H1 (cell line): ENCODE measurements around the gene DPYD. TPM values are rescaled to one million over a fixed set of nuclear protein-coding genes. Genes with fewer than 3 reads are reported as not detected.

Source experiments
- CTCF ChIA-PET: fragments of 300-600 bp; sonication (Branson Sonifier 250); formaldehyde crosslinking; loops from one replicate; lab custom pipeline; 2021; ENCODE audit not compliant: partially characterized antibody; lab: Charles Lee
- POLR2A ChIA-PET: fragments of 300-600 bp; sonication (Branson Sonifier 250); formaldehyde crosslinking; loops from one replicate; lab custom pipeline; 2021; ENCODE audit warnings: inconsistent platforms; ENCODE audit not compliant: partially characterized antibody; lab: Charles Lee
- DNase-seq, 2 experiments: peaks; one replicate each; pipeline versions ENCODE4 v3.0.0 to v3.0.0-alpha.2; 2010 to 2022; ENCODE audit warnings: low spot score in 2 of 2, low read depth in 1 of 2, mixed read lengths in 1 of 2
- FAIRE-seq: peaks from 2 replicates; lab custom pipeline; 2011; peaks lifted over from hg19 to GRCh38; lab: Jason Lieb, UNC
- H2AFZ ChIP-seq: 2 replicates; pipeline ENCODE4 v1.8.1; 2012; ENCODE audit warnings: low read length, inconsistent platforms
- H2AK5ac ChIP-seq: 2 replicates; pipeline ENCODE4 v1.6.1; 2013; ENCODE audit warnings: low read depth, low read length
- H2BK120ac ChIP-seq: replicated peaks from 2 replicates; pipeline ENCODE3; 2013; ENCODE audit warnings: low read depth, low read length, inconsistent platforms
- H2BK12ac ChIP-seq: 2 replicates; pipeline ENCODE4 v1.6.1; 2013; ENCODE audit warnings: low read depth, low read length
- H2BK15ac ChIP-seq: 2 replicates; pipeline ENCODE4 v1.6.1; 2013; ENCODE audit warnings: low read length
- H2BK20ac ChIP-seq: 2 replicates; pipeline ENCODE4 v1.6.1; 2013; ENCODE audit warnings: low read length
- H2BK5ac ChIP-seq: 2 replicates; pipeline ENCODE4 v1.6.1; 2013; ENCODE audit warnings: low read depth, low read length
- H3K14ac ChIP-seq: 2 replicates; pipeline ENCODE4 v1.6.1; 2013; ENCODE audit warnings: inconsistent platforms; ENCODE audit not compliant: insufficient read length
- H3K18ac ChIP-seq: 2 replicates; pipeline ENCODE4 v1.6.1; 2013; ENCODE audit warnings: low read length; ENCODE audit errors: extremely low read depth
- H3K23ac ChIP-seq: 2 replicates; pipeline ENCODE4 v1.6.1; 2013; ENCODE audit warnings: inconsistent platforms; ENCODE audit not compliant: insufficient read length
- H3K23me2 ChIP-seq: 2 replicates; pipeline ENCODE4 v1.6.1; 2013; ENCODE audit warnings: low read depth, low read length
- H3K27ac ChIP-seq: 2 replicates; pipeline ENCODE4 v1.6.1; 2011; ENCODE audit warnings: low read depth, low read length, inconsistent platforms
- H3K27me3 ChIP-seq, 4 experiments: replicated peaks in 1 of 4; 1 replicate in 1 of 4; 2 replicates in 3 of 4; pipeline versions ENCODE4 v1.6.1 to v1.8.1; 2011 to 2013; ENCODE audit warnings: low read length in 3 of 4, mild to moderate bottlenecking in 3 of 4, inconsistent platforms in 2 of 4, mixed read lengths in 2 of 4, moderate library complexity in 1 of 4; ENCODE audit not compliant: control insufficient read depth in 3 of 4, insufficient read depth in 3 of 4; ENCODE audit errors: extremely low read depth in 1 of 4
- H3K36me3 ChIP-seq, 4 experiments: 2 replicates each; pipeline versions ENCODE4 v1.6.1 to v1.8.1; 2011 to 2013; ENCODE audit warnings: mild to moderate bottlenecking in 4 of 4, low read length in 3 of 4, moderate library complexity in 2 of 4, control low read depth in 1 of 4, inconsistent platforms in 1 of 4; ENCODE audit not compliant: insufficient read depth in 4 of 4, control insufficient read depth in 2 of 4
- H3K4ac ChIP-seq: replicated peaks from 2 replicates; pipeline ENCODE3; 2013; ENCODE audit warnings: low read length, low read depth, mixed read lengths, inconsistent platforms; ENCODE audit not compliant: insufficient read length
- H3K4me1 ChIP-seq, 4 experiments: replicated peaks in 1 of 4; 1 replicate in 1 of 4; 2 replicates in 3 of 4; pipeline versions ENCODE4 v1.6.1 to v1.8.1; 2011 to 2013; ENCODE audit warnings: low read length in 3 of 4, inconsistent platforms in 2 of 4, mixed read lengths in 1 of 4; ENCODE audit not compliant: insufficient read depth in 4 of 4, control insufficient read depth in 3 of 4
- H3K4me2 ChIP-seq, 2 experiments: 2 replicates each; pipeline versions ENCODE4 v1.6.1 to v1.8.1; 2011 to 2013; ENCODE audit warnings: low read depth in 2 of 2, low read length in 2 of 2, control low read depth in 1 of 2, inconsistent platforms in 1 of 2, mild to moderate bottlenecking in 1 of 2; ENCODE audit not compliant: insufficient read depth in 1 of 2
- H3K4me3 ChIP-seq, 4 experiments: fragments of 200-600, 300-600 bp in 1 of 4; sonication (generic), shearing (Covaris generic), sonication (Bioruptor Twin) in 1 of 4; 2 replicates each; pipeline versions ENCODE4 v1.5.1 to v1.8.1; 2011 to 2016; ENCODE audit warnings: low read length in 4 of 4, low read depth in 3 of 4, control low read depth in 2 of 4, inconsistent platforms in 2 of 4, mild to moderate bottlenecking in 2 of 4, mixed read lengths in 1 of 4, moderate library complexity in 1 of 4; ENCODE audit not compliant: insufficient read depth in 2 of 4; ENCODE audit errors: extremely low read depth in 1 of 4
- H3K56ac ChIP-seq: replicated peaks from 2 replicates; pipeline ENCODE3; 2013; ENCODE audit warnings: low read depth, mild to moderate bottlenecking, mixed read lengths, low read length, inconsistent platforms; ENCODE audit not compliant: insufficient read length
- H3K79me1 ChIP-seq: 2 replicates; pipeline ENCODE4 v1.6.1; 2013; ENCODE audit warnings: low read depth, low read length, control low read depth
- H3K79me2 ChIP-seq, 2 experiments: 2 replicates each; pipeline versions ENCODE4 v1.6.1 to v1.8.1; 2012 to 2013; ENCODE audit warnings: low read length in 2 of 2, mild to moderate bottlenecking in 2 of 2, inconsistent platforms in 1 of 2; ENCODE audit not compliant: insufficient read depth in 2 of 2, control insufficient read depth in 1 of 2
- H3K9ac ChIP-seq, 4 experiments: replicated peaks in 1 of 4; 1 replicate in 1 of 4; 2 replicates in 3 of 4; pipeline versions ENCODE4 v1.6.1 to v1.8.1; 2011 to 2013; ENCODE audit warnings: low read depth in 3 of 4, low read length in 3 of 4, control low read depth in 2 of 4, mild to moderate bottlenecking in 2 of 4, moderate library complexity in 2 of 4, inconsistent platforms in 1 of 4; ENCODE audit errors: extremely low read depth in 1 of 4
- H3K9me3 ChIP-seq, 2 experiments: 2 replicates each; pipeline versions ENCODE4 v1.6.1 to v1.8.1; 2012 to 2013; ENCODE audit warnings: mild to moderate bottlenecking in 2 of 2, moderate library complexity in 2 of 2, control low read depth in 1 of 2, inconsistent platforms in 1 of 2, low read depth in 1 of 2, low read length in 1 of 2, mixed read lengths in 1 of 2; ENCODE audit not compliant: insufficient read depth in 2 of 2
- H4K20me1 ChIP-seq, 2 experiments: replicated peaks in 1 of 2; 2 replicates each; pipeline versions ENCODE3 to v1.8.1; 2011 to 2013; ENCODE audit warnings: inconsistent platforms in 2 of 2, low read length in 2 of 2, mild to moderate bottlenecking in 1 of 2; ENCODE audit not compliant: insufficient read depth in 2 of 2, control insufficient read depth in 1 of 2
- H4K5ac ChIP-seq: 2 replicates; pipeline ENCODE4 v1.6.1; 2013; ENCODE audit warnings: low read length, low read depth, mixed read lengths, inconsistent platforms; ENCODE audit not compliant: insufficient read length
- H4K8ac ChIP-seq: 2 replicates; pipeline ENCODE4 v1.8.0; 2013; ENCODE audit warnings: mild to moderate bottlenecking, moderate library complexity, low read length, inconsistent platforms; ENCODE audit not compliant: insufficient read depth; ENCODE audit errors: extremely low read depth
- H4K91ac ChIP-seq: replicated peaks from 2 replicates; pipeline ENCODE3; 2013; ENCODE audit warnings: low read length, mixed read lengths, inconsistent platforms; ENCODE audit not compliant: insufficient read length
- CTCF ChIP-seq, 3 experiments: IDR thresholded peaks; 1 replicate in 2 of 3; 2 replicates in 1 of 3; pipeline versions ENCODE4 v1.5.1 to v1.6.1; 2011; ENCODE audit warnings: low read length in 3 of 3, mild to moderate bottlenecking in 3 of 3, inconsistent platforms in 2 of 3, low read depth in 1 of 3, moderate library complexity in 1 of 3; ENCODE audit not compliant: insufficient read depth in 1 of 3; ENCODE audit errors: control extremely low read depth in 1 of 3
- KDM4A ChIP-seq: IDR thresholded peaks from one replicate; pipeline ENCODE4 v1.7.1; 2012; ENCODE audit warnings: low read depth, mild to moderate bottlenecking, moderate library complexity, low read length, inconsistent platforms; ENCODE audit not compliant: severe bottlenecking
- KDM5A ChIP-seq: fragments of 200-600 bp; IDR thresholded peaks from 2 replicates; pipeline ENCODE4 v1.7.1; 2012; ENCODE audit warnings: mild to moderate bottlenecking, low read length, inconsistent platforms, mixed read lengths
- MAX ChIP-seq: IDR thresholded peaks from 2 replicates; pipeline ENCODE4 v1.6.1; 2012; ENCODE audit warnings: inconsistent platforms
- POU5F1 ChIP-seq: IDR thresholded peaks from 2 replicates; pipeline ENCODE4 v1.6.1; 2011; ENCODE audit warnings: low read depth, mild to moderate bottlenecking, low read length, moderate library complexity
- RAD21 ChIP-seq, 2 experiments: IDR thresholded peaks in 1 of 2; conservative IDR thresholded peaks in 1 of 2; 2 replicates each; pipeline ENCODE4 v1.6.1; 2011; ENCODE audit warnings: low read depth in 2 of 2, low read length in 2 of 2, improper control_type of control experiment in 1 of 2, inconsistent platforms in 1 of 2, mild to moderate bottlenecking in 1 of 2, moderate library complexity in 1 of 2
- RFX5 ChIP-seq: IDR thresholded peaks from 2 replicates; pipeline ENCODE4 v1.6.1; 2011; ENCODE audit warnings: low read depth, low read length, improper control_type of control experiment, borderline replicate concordance
- SAP30 ChIP-seq: fragments of 300-600 bp; sonication (generic); IDR thresholded peaks from 2 replicates; pipeline ENCODE4 v1.7.1; 2012; ENCODE audit warnings: low read length, moderate library complexity, mild to moderate bottlenecking, inconsistent platforms; ENCODE audit not compliant: insufficient read depth, insufficient replicate concordance
- SIN3A ChIP-seq, 2 experiments: IDR thresholded peaks in 1 of 2; conservative IDR thresholded peaks in 1 of 2; 2 replicates each; pipeline ENCODE4 v1.6.1; 2011 to 2012; ENCODE audit warnings: low read length in 2 of 2, improper control_type of control experiment in 1 of 2, low read depth in 1 of 2, mild to moderate bottlenecking in 1 of 2
- SP1 ChIP-seq: IDR thresholded peaks from 2 replicates; pipeline ENCODE4 v1.6.1; 2011; ENCODE audit warnings: low read depth, low read length
- SRF ChIP-seq: IDR thresholded peaks from 2 replicates; pipeline ENCODE4 v1.6.1; 2011; ENCODE audit warnings: mild to moderate bottlenecking, low read depth, low read length, moderate library complexity
- TAF1 ChIP-seq: IDR thresholded peaks from 2 replicates; pipeline ENCODE4 v1.6.1; 2011; ENCODE audit warnings: mild to moderate bottlenecking, low read depth, low read length
- polyA plus RNA-seq, 7 experiments: library from polyadenylated mRNA; depleted of rRNA in 3 of 7; stranded (reverse) in 5 of 7; unstranded in 2 of 7; fragments of >200 nt in 5 of 7; fragments of 200-250 nt in 2 of 7; gene quantifications; 1 replicate in 5 of 7; 2 replicates in 1 of 7; 4 replicates in 1 of 7; pipeline versions ENCODE4 v1.2.1 to v1.2.3, GENCODE V29; 2011 to 2013; ENCODE audit warnings: missing spikeins in 2 of 7, mixed read lengths in 2 of 7
- total RNA-seq: library from RNA; stranded (reverse); fragmentation: NEBNext Ultra II Directional; extraction: Animal tissue kit (Norgen Biotek cat#: 25700); gene quantifications from 2 replicates; pipeline ENCODE4 v1.2.1, GENCODE V29; 2021

DPYD gene
- total and polyA plus RNA-seq, 2 of the 8 experiments (the other 6 are each of a cell fraction or from before 2014, with no cell fraction given) = 0.29 to 0.73 TPM

- no peak overlapping the region for H3K56ac ChIP-seq
- no peaks in the 10 kb centered on the region for H3K9me3 ChIP-seq
- no peak overlapping the region for H2BK5ac ChIP-seq
- H3K36me3 ChIP-seq = no peaks in the 10 kb centered on the region
- no peak overlapping the region for H4K91ac ChIP-seq
- no peak overlapping the region for H2BK120ac ChIP-seq
- no peak overlapping the region for H3K27ac ChIP-seq
- H3K4ac ChIP-seq = no peak overlapping the region
- no peak overlapping the region for H2AFZ ChIP-seq
- no peak overlapping the region for H3K4me2 ChIP-seq
- no peak overlapping the region for H2AK5ac ChIP-seq
- no peak overlapping the region for H3K18ac ChIP-seq
- DNase-seq = no peak
- no peak overlapping the region for H3K14ac ChIP-seq
- no peak overlapping the region for H3K23ac ChIP-seq
- no peak overlapping the region for H3K4me3 ChIP-seq
- H4K20me1 ChIP-seq = no peaks in the 10 kb centered on the region
- H3K27me3 ChIP-seq = no peaks in the 10 kb centered on the region
- ChIA-PET CTCF (interaction anchor here (0.8 kb wide), 1 partner anchor 9 kb away, joined by 4 read pairs; no protein-coding TSS in a partner anchor), POLR2A (no interaction called here)
- H3K9ac ChIP-seq = no peak overlapping the region
- no peak overlapping the region for H4K5ac ChIP-seq
- H3K23me2 ChIP-seq = no peaks in the 10 kb centered on the region
- no peak overlapping the region for H2BK15ac ChIP-seq
- no peak overlapping the region for H2BK12ac ChIP-seq
- H2BK20ac ChIP-seq = no peak overlapping the region
- H3K79me1 ChIP-seq = no peaks in the 10 kb centered on the region
- H3K79me2 ChIP-seq = no peaks in the 10 kb centered on the region
- H3K4me1 ChIP-seq = no peaks in the 10 kb centered on the region
- no peak for FAIRE-seq
- no peak overlapping the region for H4K8ac ChIP-seq
- TF ChIP-seq RAD21 (IDR thresholded peaks at IDR 0.05 in 1 of 2, conservative IDR thresholded peaks at IDR 0.05 in 1 of 2; ENCODE audit: low read depth in 2 of 2, low read length in 2 of 2) = no peak
- TF ChIP-seq KDM5A = no peak
- TF ChIP-seq SP1 = no peak
- no peak for TF ChIP-seq TAF1
- TF ChIP-seq KDM4A = no peak
- TF ChIP-seq POU5F1 = no peak
- no peak for TF ChIP-seq CTCF (IDR thresholded peaks at IDR 0.05; ENCODE audit: control extremely low read depth in 1 of 3, insufficient read depth in 1 of 3, low read depth in 1 of 3, low read length in 3 of 3)
- no peak for TF ChIP-seq RFX5
- no peak for TF ChIP-seq MAX
- no peak for TF ChIP-seq SIN3A (conservative IDR thresholded peaks at IDR 0.05 in 1 of 2, IDR thresholded peaks at IDR 0.05 in 1 of 2; ENCODE audit: low read depth in 1 of 2, low read length in 2 of 2)
- no peak for TF ChIP-seq SRF
- no peak for TF ChIP-seq SAP30
Measured at GRCh38 chr1:97834899-97835298, 85.9 kb downstream of the DPYD start.
